Transverse colon (tissue), 4 donors: ENCODE data around the gene PGLYRP2.

Source experiments
- CTCF ChIP-seq, 5 experiments: fragments of 200-600 bp in 3 of 5; fragments of 450-650 bp in 2 of 5; sonication (generic) in 3 of 5; IDR thresholded peaks; 1 replicate in 2 of 5; 2 replicates in 3 of 5; pipeline ENCODE4 v1.5.1; 2016 to 2017; ENCODE audit warnings: antibody characterized with exemption in 5 of 5, inconsistent platforms in 3 of 5, mild to moderate bottlenecking in 2 of 5, moderate library complexity in 1 of 5
- EP300 ChIP-seq: sonication (generic); formaldehyde crosslinking; IDR thresholded peaks from one replicate; pipeline ENCODE4 v1.6.1; 2017; ENCODE audit warnings: antibody characterized with exemption, low read depth
- POLR2A ChIP-seq: fragments of 450-650 bp; IDR thresholded peaks from one replicate; pipeline ENCODE4 v1.6.1; 2016; ENCODE audit warnings: antibody characterized with exemption, mild to moderate bottlenecking, moderate library complexity
- POLR2AphosphoS5 ChIP-seq, 3 donors: sonication (generic); formaldehyde crosslinking; IDR thresholded peaks; one replicate each; pipeline ENCODE4 v1.6.1; 2016; ENCODE audit warnings: antibody characterized with exemption in 3 of 3

GRCh38 chr19:15443838-15444237 is 35.5 kb downstream of the PGLYRP2 start:
- no peak for TF ChIP-seq CTCF (IDR thresholded peaks at IDR 0.05)
- no peak for TF ChIP-seq POLR2A
- no peak for TF ChIP-seq EP300
- no peak for TF ChIP-seq POLR2AphosphoS5 (IDR thresholded peaks at IDR 0.05)
